Renal cortical epithelial cell (primary cell): ENCODE measurements around the gene PAM. TPM values are rescaled to one million over a fixed set of nuclear protein-coding genes. Genes with fewer than 3 reads are reported as not detected.
A peak's percentile ranks its signal among the peaks of the same experiment; 100 is the strongest.

ENCODE experiments used
- DNase-seq: peaks from one replicate; pipeline ENCODE4 v3.0.0-alpha.2; 2011; ENCODE audit warnings: low read depth
- total RNA-seq: library from RNA; depleted of rRNA; stranded (reverse); fragments of >200 nt; gene quantifications from 2 replicates; pipeline ENCODE4 v1.2.3, GENCODE V29; 2014

PAM gene
- total RNA-seq, 1 donor from 2014 or later: 963 TPM

DNA sequence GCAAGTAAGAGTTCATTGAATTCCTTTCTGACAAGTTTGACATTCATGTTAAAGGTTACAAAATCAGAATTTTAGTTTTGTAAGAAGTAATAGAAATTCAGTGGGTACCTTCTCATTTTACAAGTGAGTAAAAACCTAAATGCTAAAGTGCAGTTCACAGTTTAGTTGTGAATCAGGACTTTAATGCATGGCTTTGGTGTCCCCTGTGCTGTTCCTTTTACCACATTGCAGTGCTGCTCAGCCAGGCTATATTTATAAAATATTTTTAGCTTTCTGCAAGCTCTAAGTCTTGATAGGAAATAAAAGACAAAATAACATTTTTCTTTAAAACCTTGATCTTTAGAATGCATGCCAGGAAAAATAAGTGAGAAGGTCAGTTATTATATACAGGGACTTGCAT, 26.3 kb downstream of the PAM start:
- DNase-seq: no peak

DNA sequence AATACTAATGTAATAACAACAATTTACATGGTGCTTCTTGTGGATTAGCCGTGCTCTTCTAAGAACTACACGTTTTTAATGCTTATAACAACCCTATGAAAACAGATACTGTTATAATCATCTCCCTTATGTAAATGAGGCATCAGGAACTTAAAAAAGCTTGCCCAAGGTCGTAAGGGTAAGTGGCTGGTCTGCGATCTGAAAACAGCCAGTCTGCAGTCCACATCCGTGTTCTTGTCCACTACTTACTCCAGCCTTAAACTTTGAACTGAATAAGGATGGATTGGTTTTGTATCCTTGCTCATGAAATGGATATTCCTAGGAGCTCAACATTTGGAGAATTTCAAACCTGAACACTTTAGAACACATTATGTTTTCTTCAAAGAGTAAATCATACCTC, 26.7 kb downstream of the PAM start:
- no peak for DNase-seq

DNA sequence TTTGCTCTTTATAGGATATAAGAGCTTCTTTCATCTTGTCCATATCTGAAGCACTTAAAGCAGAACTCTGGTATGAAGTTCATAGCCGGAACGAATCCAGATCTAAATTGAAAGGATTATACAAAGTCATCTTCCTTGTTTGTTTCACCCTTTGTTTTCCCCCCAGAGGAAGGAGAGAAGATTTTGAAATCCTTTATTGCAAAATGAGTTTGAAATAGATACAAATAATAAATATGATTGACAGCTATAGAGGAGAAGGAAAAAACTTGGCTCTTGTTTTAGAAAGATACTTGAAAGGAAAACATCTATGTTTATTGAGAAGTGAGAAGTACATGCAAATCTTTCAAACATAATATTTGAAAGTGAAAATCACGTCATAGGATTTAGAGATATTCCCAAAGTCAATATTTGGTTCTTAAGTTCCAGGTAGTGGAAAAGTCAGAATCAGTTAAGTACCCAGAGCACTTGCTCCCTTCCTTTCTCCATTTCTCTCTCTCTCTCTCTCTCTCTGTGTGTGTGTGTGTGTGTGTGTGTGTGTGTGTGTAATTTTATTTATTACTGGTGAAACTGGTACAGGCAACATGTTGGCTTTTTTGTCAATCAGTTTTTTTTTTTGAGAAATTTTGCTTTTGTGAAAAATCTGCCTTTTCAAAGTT, 27.2 kb downstream of the PAM start:
- no peak for DNase-seq

DNA sequence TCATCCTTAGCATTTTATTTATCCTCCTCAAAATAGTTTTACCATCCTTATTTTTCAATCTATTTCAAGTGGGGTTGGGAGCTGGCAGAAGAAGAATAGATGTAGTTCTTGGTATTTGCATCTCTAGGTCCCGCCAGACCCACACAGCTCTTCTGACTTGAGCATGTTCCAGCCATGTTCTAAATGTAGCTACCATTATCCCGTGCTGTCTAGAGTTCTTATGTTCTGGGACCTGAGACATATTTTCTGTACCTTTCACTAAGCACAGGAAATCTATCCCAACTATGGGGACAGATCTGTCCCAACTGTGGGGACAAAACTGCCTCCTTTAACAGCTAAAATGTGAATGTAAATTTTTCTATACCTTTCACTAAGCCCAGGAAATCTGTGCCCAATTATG, 32.0 kb downstream of the PAM start:
- no peak for DNase-seq

- no peak for DNase-seq
Observed at GRCh38 chr5:102788788-102789187, 33.7 kb downstream of the PAM start.

- DNase-seq: peak; percentile 41
Observed at GRCh38 chr5:102789469-102789868, 34.4 kb downstream of the PAM start.

- no peak for DNase-seq
Observed at GRCh38 chr5:102790748-102791147, 35.6 kb downstream of the PAM start.

DNA sequence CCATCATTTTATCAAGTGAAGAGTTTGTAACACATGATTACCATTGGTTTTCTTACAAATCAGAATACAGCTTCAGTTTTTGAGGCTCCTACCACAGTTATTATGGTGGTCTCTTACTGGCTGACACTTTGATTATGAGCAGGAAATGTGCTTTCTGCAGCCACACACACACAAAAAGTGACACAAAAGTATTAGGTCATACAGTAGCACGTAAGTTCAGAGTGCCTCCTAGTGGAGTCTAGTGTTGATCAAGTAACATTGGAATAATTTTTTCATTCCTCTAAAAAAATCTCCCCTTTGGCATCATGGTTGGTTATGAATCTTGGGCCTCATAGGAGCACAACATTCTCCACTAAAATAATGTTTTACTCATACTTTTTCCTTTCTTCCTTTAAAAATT, 37.6 kb downstream of the PAM start:
- DNase-seq: no peak

DNA sequence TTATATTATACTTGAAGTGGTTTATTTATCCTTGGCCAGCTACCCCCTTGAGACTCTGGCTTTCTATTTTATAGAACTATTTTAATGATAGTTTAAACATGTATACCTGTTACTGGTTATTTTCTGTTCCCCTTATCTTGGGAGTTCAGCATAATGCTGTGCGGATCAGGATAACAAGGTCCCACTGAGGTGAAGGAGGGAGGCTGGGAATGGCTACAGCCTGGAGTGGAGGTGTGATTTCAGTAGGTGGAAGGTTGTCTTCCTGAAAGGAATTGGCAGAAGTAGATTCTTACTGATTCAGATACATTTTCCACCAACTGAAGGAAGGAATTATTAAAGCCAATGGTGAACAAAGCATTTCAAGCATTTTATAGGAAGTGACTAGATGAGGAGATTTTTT, 38.9 kb downstream of the PAM start:
- DNase-seq: no peak

DNA sequence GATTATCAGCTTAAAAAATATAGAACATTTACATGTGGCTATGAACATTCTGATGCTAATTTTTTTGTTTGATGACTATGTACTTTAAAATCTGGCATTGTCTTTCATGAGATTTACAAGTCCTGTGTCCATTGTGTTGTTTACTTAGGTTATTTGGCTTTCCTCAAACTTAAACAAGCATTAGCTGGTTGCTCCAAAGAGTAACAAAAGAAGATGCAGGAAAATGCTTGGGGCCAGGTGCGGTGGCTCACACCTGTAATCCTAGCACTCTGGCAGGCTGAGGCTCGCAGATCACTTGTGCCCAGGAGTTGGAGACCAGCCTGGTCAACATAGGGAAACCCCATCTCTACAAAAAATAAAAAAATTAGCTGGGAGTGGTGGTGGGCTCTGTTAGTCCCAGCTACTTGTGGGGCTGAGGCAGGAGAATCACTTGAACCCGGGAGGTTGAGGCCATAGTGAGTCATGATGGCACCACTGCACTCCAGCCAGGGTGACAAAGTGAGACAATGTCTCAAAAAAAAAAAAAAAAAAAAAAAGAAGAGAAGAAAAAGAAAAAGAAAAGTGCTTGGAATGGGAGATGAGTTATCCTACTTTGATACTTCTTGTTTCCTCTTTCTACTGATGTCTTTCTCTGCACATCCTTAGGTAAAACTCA, 39.7 kb downstream of the PAM start:
- DNase-seq: no peak

DNA sequence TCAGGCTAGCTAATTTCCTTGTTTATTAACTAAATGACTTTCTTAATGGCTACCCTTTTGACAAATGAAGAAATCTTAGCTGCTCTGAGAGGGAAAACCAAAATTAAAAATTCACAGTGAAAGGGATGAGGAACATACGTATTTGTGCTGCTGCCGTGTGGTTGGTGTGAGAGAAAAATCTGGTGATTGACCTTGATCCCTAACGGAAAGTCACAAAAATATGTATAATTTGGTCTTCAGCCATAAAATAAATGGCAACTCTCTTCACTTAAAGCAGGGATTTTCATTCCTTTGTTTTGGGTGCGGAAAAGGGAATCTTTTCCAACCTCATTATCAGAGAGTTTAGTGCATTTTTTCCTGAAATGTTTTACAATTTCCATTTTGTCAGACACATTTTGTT, 40.4 kb downstream of the PAM start:
- no peak for DNase-seq

DNA sequence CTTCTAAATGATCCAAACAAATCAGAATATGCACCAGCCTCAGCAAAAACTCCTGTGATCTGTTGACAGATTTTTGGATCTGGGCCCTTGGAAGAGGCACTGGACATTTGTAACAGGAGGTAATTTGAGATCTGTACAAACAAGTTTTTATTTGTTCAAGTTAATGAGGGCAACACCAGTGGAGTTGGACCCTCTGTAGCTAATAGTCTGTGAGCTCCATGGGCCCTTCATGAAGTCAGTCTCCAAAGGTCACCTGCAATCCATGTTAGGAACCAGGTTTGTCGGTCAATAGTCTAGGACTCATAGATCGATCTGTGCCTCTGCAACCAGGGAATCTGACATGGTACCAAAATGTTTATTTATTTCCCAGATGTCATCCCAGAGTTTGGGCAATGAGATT, 40.9 kb downstream of the PAM start:
- DNase-seq: no peak

GRCh38 chr5:102796498-102796897, 41.4 kb downstream of the PAM start:
- peak; percentile 27 for DNase-seq

GRCh38 chr5:102797322-102797884, 42.3 kb downstream of the PAM start:
- DNase-seq: no peak

- no peak for DNase-seq
Observed at GRCh38 chr5:102798104-102798785, 43.1 kb downstream of the PAM start.

- DNase-seq: peak; percentile 18
Observed at GRCh38 chr5:102799017-102799416, 43.9 kb downstream of the PAM start.

- no peak for DNase-seq
Observed at GRCh38 chr5:102800427-102800826, 45.3 kb downstream of the PAM start.

DNA sequence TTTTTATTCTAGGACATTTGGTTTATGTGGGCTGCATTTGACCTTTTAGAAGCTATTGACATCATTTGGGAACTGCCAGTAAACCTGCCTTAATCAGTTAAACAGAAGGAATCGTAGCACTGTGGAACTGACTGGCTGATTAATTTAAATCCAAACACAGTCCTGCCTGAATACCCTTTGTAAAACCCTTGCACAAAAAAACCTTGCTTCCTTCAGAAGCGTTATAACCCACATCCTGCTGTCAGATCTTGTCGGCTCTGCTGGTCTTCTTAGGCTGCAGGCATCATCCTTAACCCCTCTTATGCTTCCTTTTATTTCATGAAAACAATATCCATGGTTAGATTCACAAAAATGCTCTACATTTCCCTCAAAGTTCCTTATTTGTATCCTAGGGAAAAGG, 46.3 kb downstream of the PAM start:
- peak; percentile 29 for DNase-seq

DNA sequence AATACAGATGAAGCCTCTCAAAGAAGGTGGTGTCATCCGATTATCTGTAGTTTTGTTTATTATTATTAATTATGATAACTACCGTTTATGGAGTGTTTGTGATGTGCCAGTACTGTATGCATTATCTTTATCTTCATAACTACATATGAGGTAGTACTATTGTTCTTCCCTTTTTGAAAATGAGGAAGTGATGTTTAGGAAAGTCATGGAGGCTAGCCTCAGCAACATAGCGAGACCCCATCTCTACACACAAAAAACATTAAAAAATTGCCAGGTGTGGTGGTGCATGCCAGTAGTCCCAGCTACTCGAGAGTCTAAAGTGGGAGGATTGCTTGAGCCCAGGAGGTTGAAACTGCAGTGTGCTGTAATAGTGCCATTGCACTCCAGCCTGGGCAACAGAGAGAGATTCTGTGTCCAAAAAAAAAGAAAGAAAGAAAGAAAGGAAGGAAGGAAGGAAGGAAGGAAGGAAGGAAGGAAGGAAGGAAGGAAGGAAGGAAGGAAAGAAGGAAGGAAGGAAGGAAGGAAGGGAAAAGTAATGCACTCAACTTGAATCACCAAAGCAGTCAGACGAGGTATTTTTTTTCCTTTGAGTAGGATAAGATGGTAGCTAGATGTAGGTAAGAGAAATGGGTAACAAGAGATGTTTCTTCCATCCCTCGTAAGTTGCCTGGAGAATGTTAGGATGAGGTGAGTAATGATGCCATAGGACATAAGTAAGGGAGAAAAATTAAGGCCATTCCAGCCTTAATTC, 47.8 kb downstream of the PAM start:
- no peak for DNase-seq

GRCh38 chr5:102807878-102808502, 52.9 kb downstream of the PAM start:
- DNase-seq: peak; percentile 68

- DNase-seq: peak; percentile 75
Observed at GRCh38 chr5:102809033-102809432, 53.9 kb downstream of the PAM start.

- peak; percentile 69 for DNase-seq
Observed at GRCh38 chr5:102811972-102812371, 56.9 kb downstream of the PAM start.
